A549 (cell line): ENCODE measurements around the gene RIN3. TPM values are rescaled to one million over a fixed set of nuclear protein-coding genes. Genes with fewer than 3 reads are reported as not detected.

ENCODE experiments used
- ATAC-seq, 2 experiments: fragments of 200-7000 bp in 1 of 2; fragments of >200 bp in 1 of 2; cut with Nextera tagmentation in 1 of 2; cut with Tn5 transposase in 1 of 2; 3 replicates each; pipeline versions ENCODE4 v1.8.0 to v1.9.1; 2018 to 2020; ENCODE audit warnings: mild to moderate bottlenecking in 1 of 2, moderate library complexity in 1 of 2
- CTCF ChIA-PET: fragments of 300-600 bp; sonication (Branson Sonifier 250); formaldehyde crosslinking; extraction: SDS; loops from one replicate; lab custom pipeline; 2021; ENCODE audit warnings: antibody characterized with exemption, inconsistent platforms; lab: Yijun Ruan, JAX
- POLR2A ChIA-PET: fragments of 350-600 bp; formaldehyde crosslinking; extraction: SDS; loops from one replicate; lab custom pipeline; 2021; ENCODE audit warnings: antibody characterized with exemption, inconsistent platforms; lab: Yijun Ruan, JAX
- DNase-seq, 2 experiments: peaks; one replicate each; pipeline versions ENCODE4 v3.0.0 to v3.0.0-alpha.2; 2011 to 2016; ENCODE audit warnings: low read depth in 1 of 2, low spot score in 1 of 2
- FAIRE-seq: peaks from 2 replicates; lab custom pipeline; 2011; peaks lifted over from hg19 to GRCh38; lab: Jason Lieb, UNC
- H3K27ac ChIP-seq, 2 experiments: fragments of >200 bp; sonication (Bioruptor Twin); formaldehyde crosslinking; 3 replicates each; pipeline ENCODE4 v1.5.1; 2016 to 2017
- H3K4me1 ChIP-seq: fragments of >200 bp; sonication (Bioruptor Twin); formaldehyde crosslinking; 3 replicates; pipeline ENCODE4 v1.6.1; 2016
- H3K4me2 ChIP-seq: fragments of >200 bp; sonication (Bioruptor Twin); formaldehyde crosslinking; 3 replicates; pipeline ENCODE4 v1.6.1; 2016
- H3K4me3 ChIP-seq: fragments of >200 bp; sonication (Bioruptor Twin); formaldehyde crosslinking; 3 replicates; pipeline ENCODE4 v1.5.1; 2016
- H3K9me3 ChIP-seq: fragments of >200 bp; sonication (Bioruptor Twin); formaldehyde crosslinking; 3 replicates; pipeline ENCODE4 v1.6.1; 2016
- BHLHE40 ChIP-seq: IDR thresholded peaks from 2 replicates; pipeline ENCODE4 v1.6.1; 2012; ENCODE audit warnings: low read depth, low read length, inconsistent platforms
- CBX8 ChIP-seq: fragments of 200-600 bp; sonication (generic); IDR thresholded peaks from 2 replicates; pipeline ENCODE4 v1.6.1; 2016
- CEBPB ChIP-seq, 2 experiments: fragments of >200 bp in 1 of 2; sonication (Bioruptor Twin) in 1 of 2; formaldehyde crosslinking in 1 of 2; IDR thresholded peaks; 2 replicates each; pipeline ENCODE4 v1.6.1; 2012 to 2016
- EHF ChIP-seq: fragments of 250-450 bp; sonication (Bioruptor Pico); IDR thresholded peaks from 2 replicates; pipeline ENCODE4 v1.5.0; 2020; ENCODE audit warnings: mild to moderate bottlenecking
- EP300 ChIP-seq, 2 experiments: fragments of >200 bp; sonication (Bioruptor Twin); formaldehyde crosslinking; IDR thresholded peaks; 2 replicates in 1 of 2; 3 replicates in 1 of 2; pipeline ENCODE4 v1.6.1; 2016 to 2017
- FOSL2 ChIP-seq, 2 experiments: fragments of 450-650 bp in 1 of 2; fragments of >200 bp in 1 of 2; sonication (Bioruptor Twin) in 1 of 2; formaldehyde crosslinking; IDR thresholded peaks; 2 replicates each; pipeline versions ENCODE4 v1.5.0 to v1.6.1; 2016 to 2020; ENCODE audit warnings: mild to moderate bottlenecking in 1 of 2, moderate library complexity in 1 of 2
- FOXS1 ChIP-seq: fragments of 250-450 bp; sonication (Bioruptor Pico); IDR thresholded peaks from 2 replicates; pipeline ENCODE4 v1.5.0; 2020; ENCODE audit warnings: mild to moderate bottlenecking, moderate library complexity
- GATA3 ChIP-seq: IDR thresholded peaks from 2 replicates; pipeline ENCODE4 v1.6.1; 2012; ENCODE audit warnings: borderline replicate concordance
- HOXB13 ChIP-seq: fragments of 250-450 bp; sonication (Bioruptor Pico); IDR thresholded peaks from 2 replicates; pipeline ENCODE4 v1.5.0; 2020; ENCODE audit warnings: low read depth, mild to moderate bottlenecking, moderate library complexity
- JUN ChIP-seq, 2 experiments: fragments of >200 bp; sonication (Bioruptor Twin); formaldehyde crosslinking; IDR thresholded peaks; 2 replicates in 1 of 2; 3 replicates in 1 of 2; pipeline ENCODE4 v1.6.1; 2016 to 2017
- JUNB ChIP-seq: fragments of >200 bp; sonication (Bioruptor Twin); formaldehyde crosslinking; IDR thresholded peaks from 2 replicates; pipeline ENCODE4 v1.6.1; 2016
- MAFK ChIP-seq: fragments of 450-650 bp; IDR thresholded peaks from 2 replicates; pipeline ENCODE4 v1.6.1; 2014; ENCODE audit not compliant: partially characterized antibody
- MAZ ChIP-seq: fragments of 150-350 bp; IDR thresholded peaks from 2 replicates; pipeline ENCODE4 v1.6.1; 2014; ENCODE audit warnings: antibody characterized with exemption, low read depth, low read length, borderline replicate concordance
- MYC ChIP-seq: IDR thresholded peaks from 2 replicates; pipeline ENCODE4 v1.6.1; 2012; ENCODE audit warnings: mild to moderate bottlenecking, inconsistent platforms, low read length, improper control_type of control experiment, borderline replicate concordance
- NFE2L2 ChIP-seq: fragments of 150-350 bp; conservative IDR thresholded peaks from 2 replicates; pipeline ENCODE4 v1.6.1; 2014; ENCODE audit warnings: low read length
- PHF8 ChIP-seq: fragments of 200-600 bp; sonication (generic); IDR thresholded peaks from 2 replicates; pipeline ENCODE4 v1.6.1; 2016; ENCODE audit warnings: low read depth, mild to moderate bottlenecking, antibody characterized with exemption, moderate library complexity, borderline replicate concordance
- POLR2A ChIP-seq: IDR thresholded peaks from 2 replicates; pipeline ENCODE4 v1.6.1; 2012; ENCODE audit warnings: mild to moderate bottlenecking, low read length
- RAD21 ChIP-seq, 2 experiments: fragments of >200 bp in 1 of 2; sonication (Bioruptor Twin) in 1 of 2; formaldehyde crosslinking in 1 of 2; IDR thresholded peaks in 1 of 2; conservative IDR thresholded peaks in 1 of 2; 2 replicates in 1 of 2; 3 replicates in 1 of 2; pipeline ENCODE4 v1.6.1; 2012 to 2018; ENCODE audit warnings: inconsistent platforms in 1 of 2
- TFCP2L1 ChIP-seq: fragments of 250-450 bp; sonication (Bioruptor Pico); IDR thresholded peaks from 2 replicates; pipeline ENCODE4 v1.5.0; 2021; ENCODE audit warnings: mild to moderate bottlenecking
- ZC3H11A ChIP-seq: fragments of 450-650 bp; IDR thresholded peaks from 2 replicates; pipeline ENCODE4 v1.6.1; 2014; ENCODE audit warnings: antibody characterized with exemption, mild to moderate bottlenecking
- ZSCAN20 ChIP-seq: fragments of 250-450 bp; sonication (Bioruptor Pico); IDR thresholded peaks from 2 replicates; pipeline ENCODE4 v1.8.0; 2022; ENCODE audit warnings: mild to moderate bottlenecking, moderate library complexity
- WGBS: methylation state at CpG from one replicate; pipeline ENCODE4 v1.1.6; 2017; ENCODE audit errors: missing lambda C conversion rate; 5-methylcytosine and 5-hydroxymethylcytosine counted together
- polyA plus RNA-seq, 4 experiments: library from polyadenylated mRNA; depleted of rRNA in 3 of 4; stranded (reverse); fragments of >200 nt; fragmentation: RNase III in 1 of 4; extraction: RNeasy Plus Mini Kit Qiagen cat#74134 plus additional on column Dnase treatment in 1 of 4; gene quantifications; 2 replicates in 3 of 4; 3 replicates in 1 of 4; pipeline ENCODE4 v1.2.3, GENCODE V29; 2011 to 2017
- TF ChIP-seq, protein P1 (sequence below): fragments of 250-450 bp; sonication (Bioruptor Pico); IDR thresholded peaks from 2 replicates; pipeline ENCODE4 v1.5.0; 2021; ENCODE audit warnings: mild to moderate bottlenecking, moderate library complexity, borderline replicate concordance

The RIN3 gene
- polyA plus RNA-seq, 2 of the 4 experiments (the other 2 are of a cell fraction) = 5.6 to 14.5 TPM

GRCh38 chr14:92646952-92647796 is 133.6 kb downstream of the RIN3 start:
- peak in 1 of 2 experiments; percentile 16 for DNase-seq

GRCh38 chr14:92647797-92648279 is 134.3 kb downstream of the RIN3 start:
- POLR2A ChIA-PET = no interaction called here

More at GRCh38 chr14:92646952-92647796, 133.6 kb downstream of the RIN3 start:
- Histone ChIP-seq H3K4me1 (no peaks in the 10 kb centered on the region; the same call in 2 of the 3 replicates), H3K9me3 (peaks cover 11% of the 10 kb centered on the region; the same call in 2 of the 3 replicates), H3K4me3 (no peak overlapping the region), H3K27ac (no peak overlapping the region; a peak in 1 of 6 replicates), H3K4me2 (peak overlapping the region; percentile 16; the same call in 1 of the 3 replicates)
- FAIRE-seq (no peak), ATAC-seq (no peak)
- CTCF ChIA-PET = interaction anchor here (1.0 to 1.2 kb wide), 2 partner anchors 11 to 158 kb away, joined by 3 to 4 read pairs; no protein-coding TSS in a partner anchor
- TF ChIP-seq PHF8 = no peak
- peak; percentile 32; the same call in 1 of the 2 replicates for TF ChIP-seq GATA3
- POLR2A ChIA-PET = no interaction called here
- 87% methylated on average over 9 of the region's 9 CpGs for WGBS

DNA sequence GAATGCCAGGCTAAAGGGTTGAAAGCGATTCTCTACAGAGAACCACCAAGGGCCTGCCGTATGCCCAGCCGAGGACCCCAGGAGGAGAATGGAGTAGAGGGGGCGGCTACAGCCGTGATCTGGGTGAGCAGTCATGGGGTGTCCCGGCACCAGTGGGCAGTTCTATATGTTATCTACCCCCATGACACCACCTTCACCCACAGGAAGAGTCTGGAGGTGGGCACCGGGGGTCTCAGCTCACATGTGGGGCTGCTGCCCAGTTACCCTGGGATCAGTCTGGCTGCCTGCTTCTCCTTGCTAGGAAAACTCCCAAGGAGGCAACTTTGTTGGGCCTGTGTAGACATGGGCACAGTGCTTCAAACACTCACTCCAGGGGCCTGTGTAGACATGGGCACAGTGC is 135.5 kb downstream of the RIN3 start:
- Histone ChIP-seq H3K27ac (no peak overlapping the region; a peak in 1 of 6 replicates), H3K4me3 (no peak overlapping the region), H3K4me2 (no peak overlapping the region), H3K9me3 (peaks cover 11% of the 10 kb centered on the region; the same call in 2 of the 3 replicates)
- WGBS = 93% methylated on average over 7 of the region's 7 CpGs
- no peak for FAIRE-seq
- no peak for ATAC-seq
- no peak for DNase-seq
- TF ChIP-seq RAD21 (conservative IDR thresholded peaks at IDR 0.05 in 1 of 2, IDR thresholded peaks at IDR 0.05 in 1 of 2) (no peak), MYC (no peak), CBX8 (no peak), TFCP2L1 (no peak), EHF (no peak), CEBPB (IDR thresholded peaks at IDR 0.05) (no peak), JUNB (no peak), ZSCAN20 (no peak), EP300 (IDR thresholded peaks at IDR 0.05) (no peak), ZC3H11A (no peak), MAFK (no peak)
- TF ChIP-seq, protein P1, sequence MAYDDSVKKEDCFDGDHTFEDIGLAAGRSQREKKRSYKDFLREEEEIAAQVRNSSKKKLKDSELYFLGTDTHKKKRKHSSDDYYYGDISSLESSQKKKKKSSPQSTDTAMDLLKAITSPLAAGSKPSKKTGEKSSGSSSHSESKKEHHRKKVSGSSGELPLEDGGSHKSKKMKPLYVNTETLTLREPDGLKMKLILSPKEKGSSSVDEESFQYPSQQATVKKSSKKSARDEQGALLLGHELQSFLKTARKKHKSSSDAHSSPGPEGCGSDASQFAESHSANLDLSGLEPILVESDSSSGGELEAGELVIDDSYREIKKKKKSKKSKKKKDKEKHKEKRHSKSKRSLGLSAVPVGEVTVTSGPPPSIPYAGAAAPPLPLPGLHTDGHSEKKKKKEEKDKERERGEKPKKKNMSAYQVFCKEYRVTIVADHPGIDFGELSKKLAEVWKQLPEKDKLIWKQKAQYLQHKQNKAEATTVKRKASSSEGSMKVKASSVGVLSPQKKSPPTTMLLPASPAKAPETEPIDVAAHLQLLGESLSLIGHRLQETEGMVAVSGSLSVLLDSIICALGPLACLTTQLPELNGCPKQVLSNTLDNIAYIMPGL (CRISPR knock-in tag) = no peak
- TF ChIP-seq, all 56 proteins: peak for 0
- ChIA-PET CTCF (no interaction called here), POLR2A (no interaction called here)
- H3K4me1 ChIP-seq = no peaks in the 10 kb centered on the region; the same call in 2 of the 3 replicates

More at GRCh38 chr14:92647797-92648279, 134.3 kb downstream of the RIN3 start:
- CTCF ChIA-PET = interaction anchor here (1.0 to 1.2 kb wide), 2 partner anchors 12 to 158 kb away, joined by 3 to 4 read pairs; no protein-coding TSS in a partner anchor
- TF ChIP-seq JUN (IDR thresholded peaks at IDR 0.05) (no peak), FOXS1 (no peak), MAZ (no peak), BHLHE40 (no peak), FOSL2 (IDR thresholded peaks at IDR 0.05) (no peak), FOSL2 (CRISPR knock-in tag; IDR thresholded peaks at IDR 0.05) (no peak), NFE2L2 (no peak), HOXB13 (CRISPR knock-in tag) (no peak), POLR2A (no peak), JUNB (no peak)
- Histone ChIP-seq H3K4me3 (no peak overlapping the region), H3K27ac (no peak overlapping the region), H3K4me2 (no peak overlapping the region), H3K9me3 (peaks cover 11% of the 10 kb centered on the region; the same call in 2 of the 3 replicates), H3K4me1 (no peaks in the 10 kb centered on the region; the same call in 2 of the 3 replicates)
- ATAC-seq = no peak
- whole genome bisulfite sequencing = 84% methylated on average over 4 of the region's 4 CpGs
- FAIRE-seq = no peak
- no peak for DNase-seq
